Ascending aorta (tissue), 2 donors: ENCODE results near the gene PCOLCE2. TPM values are rescaled to one million over a fixed set of nuclear protein-coding genes. Genes with fewer than 3 reads are reported as not detected.
A peak's percentile ranks its signal among the peaks of the same experiment; 100 is the strongest.

ENCODE experiments used
- DNase-seq, 2 donors: peaks; one replicate each; pipeline ENCODE4 v3.0.0-alpha.2; 2019; ENCODE audit warnings: low spot score in 2 of 2
- H3K27ac ChIP-seq, 2 donors: fragments of 200-600 bp; sonication (generic); one replicate each; pipeline ENCODE4 v1.5.1; 2016 to 2017; ENCODE audit warnings: mild to moderate bottlenecking in 1 of 2
- H3K27me3 ChIP-seq: fragments of 200-600 bp; sonication (generic); one replicate; pipeline ENCODE4 v1.5.1; 2017
- H3K36me3 ChIP-seq, 2 donors: fragments of 200-600 bp; sonication (generic); one replicate each; pipeline ENCODE4 v1.5.1; 2016
- H3K4me1 ChIP-seq, 2 donors: fragments of 200-600 bp; sonication (generic); one replicate each; pipeline ENCODE4 v1.5.1; 2016 to 2017; ENCODE audit warnings: mild to moderate bottlenecking in 1 of 2
- H3K4me3 ChIP-seq, 2 donors: fragments of 200-600 bp; sonication (generic); one replicate each; pipeline ENCODE4 v1.5.1; 2016 to 2017; ENCODE audit warnings: mild to moderate bottlenecking in 1 of 2
- H3K9me3 ChIP-seq, 2 donors: fragments of 200-600 bp; sonication (generic); one replicate each; pipeline ENCODE4 v1.5.1; 2016
- CTCF ChIP-seq, 3 experiments: fragments of 200-600 bp in 2 of 3; fragments of 450-650 bp in 1 of 3; sonication (generic) in 2 of 3; IDR thresholded peaks; one replicate each; pipeline ENCODE4 v1.5.1; 2016 to 2019; ENCODE audit warnings: antibody characterized with exemption in 3 of 3, mild to moderate bottlenecking in 1 of 3, moderate library complexity in 1 of 3
- intact Hi-C: fragments of 100-400 bp; cut with DNase I; formaldehyde crosslinking; loops from one replicate; pipeline ENCODE4 v1.15.1; 2023
- total RNA-seq: library from RNA; depleted of rRNA; stranded (reverse); fragments of >200 nt; gene quantifications from one replicate; pipeline ENCODE4 v1.1.0, GENCODE V29; 2016

The PCOLCE2 gene
- total RNA-seq, 1 donor from 2014 or later: 58.1 TPM

GRCh38 chr3:142910280-142910679 is 21.4 kb upstream of the PCOLCE2 start:
- H3K9me3 ChIP-seq: no peaks in the 10 kb centered on the region
- no peak for TF ChIP-seq CTCF (IDR thresholded peaks at IDR 0.05)
- no peaks in the 10 kb centered on the region for H3K36me3 ChIP-seq
- peak overlapping the region; percentile 64 to 66 for H3K27ac ChIP-seq
- intact Hi-C loops: loop anchor here (2.0 kb wide), 2 partner anchors 13 to 21 kb away; partner anchors contain the start of gene PCOLCE2
- no peak overlapping the region for H3K4me3 ChIP-seq
- no peaks in the 10 kb centered on the region for H3K27me3 ChIP-seq
- peaks cover 0 to 14% of the 10 kb centered on the region in 2 donors for H3K4me1 ChIP-seq
- no peak for DNase-seq

GRCh38 chr3:142909282-142909681 is 20.4 kb upstream of the PCOLCE2 start:
- no peaks in the 10 kb centered on the region for H3K27me3 ChIP-seq
- peak overlapping the region; percentile 23 to 66 for H3K27ac ChIP-seq
- no peak overlapping the region for H3K4me3 ChIP-seq
- H3K4me1 ChIP-seq: peaks cover 0 to 14% of the 10 kb centered on the region in 2 donors
- no peak for TF ChIP-seq CTCF (IDR thresholded peaks at IDR 0.05)
- intact Hi-C loops: no loop called here
- DNase-seq: no peak
- no peaks in the 10 kb centered on the region for H3K9me3 ChIP-seq
- H3K36me3 ChIP-seq: no peaks in the 10 kb centered on the region

DNA sequence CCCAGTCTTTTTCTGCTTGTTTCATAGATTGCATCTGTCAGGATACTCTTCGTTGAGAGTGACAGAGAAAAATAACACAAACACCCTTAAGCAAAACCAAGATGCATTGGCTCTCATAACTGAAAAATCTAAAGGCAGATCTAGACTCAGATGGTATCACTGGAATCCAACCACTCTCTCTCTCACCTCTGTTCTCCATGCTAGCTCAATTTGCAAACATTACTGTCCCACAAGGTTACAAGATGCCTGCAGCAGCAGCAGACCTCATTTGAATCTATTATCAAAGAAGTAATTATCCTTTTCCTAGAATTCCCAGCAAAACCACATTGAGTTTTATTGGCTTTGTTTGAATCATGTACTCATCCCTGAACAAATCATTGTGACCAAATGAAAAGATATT is 19.1 kb upstream of the PCOLCE2 start:
- DNase-seq: no peak
- no peak for TF ChIP-seq CTCF (IDR thresholded peaks at IDR 0.05)
- no peaks in the 10 kb centered on the region for H3K36me3 ChIP-seq
- no peaks in the 10 kb centered on the region for H3K27me3 ChIP-seq
- peaks cover 0 to 7% of the 10 kb centered on the region in 2 donors for H3K4me1 ChIP-seq
- H3K9me3 ChIP-seq: no peaks in the 10 kb centered on the region
- H3K27ac ChIP-seq: no peak overlapping the region
- H3K4me3 ChIP-seq: no peak overlapping the region
- intact Hi-C loops: no loop called here

DNA sequence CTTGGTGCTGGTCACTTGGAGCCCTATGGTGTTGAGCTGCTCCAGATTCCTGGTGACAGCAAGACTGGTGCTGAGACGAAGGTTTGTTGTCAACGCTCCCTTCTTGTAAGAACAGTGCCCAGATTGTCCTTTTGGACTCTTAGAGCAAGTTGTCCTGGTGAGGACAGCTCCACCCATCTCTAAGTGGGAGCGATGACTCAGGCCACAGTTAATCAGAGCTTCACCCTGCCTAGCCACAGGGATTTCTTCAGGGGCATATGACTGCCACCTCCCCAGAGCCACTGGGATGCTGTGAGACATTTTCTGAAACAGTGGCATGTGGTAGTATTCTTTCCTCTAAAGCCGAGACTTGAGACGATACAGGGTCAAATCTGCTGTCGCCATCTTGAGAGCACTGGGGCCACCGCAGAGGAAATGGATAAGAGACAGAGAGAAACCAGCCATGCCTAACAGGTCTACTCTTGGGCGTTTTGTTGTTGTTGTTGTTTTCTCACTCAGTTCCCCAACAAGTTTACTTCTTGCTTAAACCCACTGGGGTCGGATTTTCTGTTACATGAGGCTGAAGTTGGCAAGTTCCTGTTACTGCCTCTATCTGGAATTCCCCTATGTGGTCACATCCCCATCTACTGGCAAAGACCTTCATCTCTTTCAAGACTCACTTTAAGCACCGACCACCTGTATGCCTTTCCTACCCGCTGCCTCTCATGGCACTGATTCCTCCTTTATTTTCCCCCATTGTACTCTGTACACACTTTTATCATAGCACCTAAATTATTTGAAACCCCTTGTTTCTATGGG is 16.0 kb upstream of the PCOLCE2 start:
- Histone ChIP-seq H3K27ac (no peak overlapping the region), H3K36me3 (no peaks in the 10 kb centered on the region), H3K4me3 (no peak overlapping the region), H3K4me1 (no peaks in the 10 kb centered on the region), H3K27me3 (no peaks in the 10 kb centered on the region), H3K9me3 (no peaks in the 10 kb centered on the region)
- intact Hi-C loops: no loop called here
- TF ChIP-seq CTCF (IDR thresholded peaks at IDR 0.05): no peak
- no peak for DNase-seq

GRCh38 chr3:142902356-142902755 is 13.5 kb upstream of the PCOLCE2 start:
- no peaks in the 10 kb centered on the region for H3K9me3 ChIP-seq
- no peak for TF ChIP-seq CTCF (IDR thresholded peaks at IDR 0.05)
- no peaks in the 10 kb centered on the region for H3K36me3 ChIP-seq
- H3K27me3 ChIP-seq: no peaks in the 10 kb centered on the region
- intact Hi-C loops: no loop called here
- H3K27ac ChIP-seq: peak overlapping the region; percentile 48 to 49
- DNase-seq: no peak
- H3K4me3 ChIP-seq: no peak overlapping the region
- H3K4me1 ChIP-seq: peaks cover 0 to 6% of the 10 kb centered on the region in 2 donors
